Astrocyte of the cerebellum (primary cell): Measurements from ENCODE around the gene EPHB6.

Experiments used
- DNase-seq: peaks from one replicate; pipeline ENCODE4 v3.0.0-alpha.2; 2011; ENCODE audit warnings: low read depth
- H3K4me3 ChIP-seq: 2 replicates; pipeline ENCODE4 v1.5.1; 2011; ENCODE audit warnings: mild to moderate bottlenecking, low read depth, low read length, moderate library complexity
- CTCF ChIP-seq: IDR thresholded peaks from 2 replicates; pipeline ENCODE4 v1.5.1; 2012; ENCODE audit warnings: low read length, low read depth, moderate library complexity, mild to moderate bottlenecking; ENCODE audit errors: missing control alignments
- in situ Hi-C: cut with HindIII; loops from 2 replicates; pipeline ENCODE4 v1.10.0; 2017; ENCODE audit warnings: low sequenced_read_pairs

The EPHB6 gene

GRCh38 chr7:142856565-142857245, 1.8 kb downstream of the EPHB6 start:
- in situ Hi-C loops: no loop called here
- TF ChIP-seq CTCF: no peak
- no peak for DNase-seq
- H3K4me3 ChIP-seq: no peak overlapping the region

- no peak overlapping the region for H3K4me3 ChIP-seq
- in situ Hi-C loops: no loop called here
- no peak for TF ChIP-seq CTCF
- DNase-seq: no peak
These were observed 2.7 kb downstream of the EPHB6 start for GRCh38 chr7:142857625-142858024.

- H3K4me3 ChIP-seq: no peak overlapping the region
- no peak for TF ChIP-seq CTCF
- no peak for DNase-seq
- in situ Hi-C loops: no loop called here
These were observed 4.5 kb downstream of the EPHB6 start for GRCh38 chr7:142859411-142859810.

- peak; percentile 15 for DNase-seq
- TF ChIP-seq CTCF: no peak
- in situ Hi-C loops: no loop called here
- no peak overlapping the region for H3K4me3 ChIP-seq
These were observed 5.0 kb downstream of the EPHB6 start for GRCh38 chr7:142859829-142860228.

GRCh38 chr7:142860968-142861367, 6.1 kb downstream of the EPHB6 start:
- TF ChIP-seq CTCF: no peak
- in situ Hi-C loops: no loop called here
- no peak for DNase-seq
- H3K4me3 ChIP-seq: no peak overlapping the region

- no peak for TF ChIP-seq CTCF
- in situ Hi-C loops: no loop called here
- H3K4me3 ChIP-seq: no peak overlapping the region
- DNase-seq: no peak
These were observed 7.5 kb downstream of the EPHB6 start for GRCh38 chr7:142862351-142862750.
